Measurements from ENCODE around the gene PRR19.
A peak's percentile ranks its signal among the peaks of the same experiment; 100 is the strongest.
"Not testable (repeated sequence)": the region's sequence is repeated elsewhere in the genome, so short reads cannot be mapped to it uniquely, and the experiment has no call there.

The PRR19 gene, protein sequence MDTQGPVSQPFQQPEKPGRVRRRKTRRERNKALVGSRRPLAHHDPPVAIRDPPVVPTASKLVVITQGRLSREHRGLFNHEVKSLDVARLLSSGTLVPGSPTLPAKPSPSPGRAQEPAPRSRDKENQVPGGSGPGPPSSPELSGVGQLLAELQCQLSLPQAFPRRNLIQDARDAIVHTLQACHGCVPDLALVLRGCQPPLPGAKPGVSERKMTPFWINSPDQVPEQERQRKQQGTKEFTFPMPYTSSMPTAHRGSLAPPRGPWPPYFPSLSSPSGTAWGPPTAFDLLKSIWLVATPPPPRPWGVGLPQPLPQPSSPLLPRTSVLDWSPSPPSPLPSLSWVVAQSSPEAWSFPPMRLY

GRCh38 chr19:42301646-42302203, at the start of gene PRR19:
TSS of gene PRR19 (plus strand) at chr19:42302132. CDS start at chr19:42309585, 7,453 bp downstream.
- DNase-seq: no peak

GRCh38 chr19:42252365-42253244, 49.3 kb upstream of the PRR19 start:
- no peak for DNase-seq

DNA sequence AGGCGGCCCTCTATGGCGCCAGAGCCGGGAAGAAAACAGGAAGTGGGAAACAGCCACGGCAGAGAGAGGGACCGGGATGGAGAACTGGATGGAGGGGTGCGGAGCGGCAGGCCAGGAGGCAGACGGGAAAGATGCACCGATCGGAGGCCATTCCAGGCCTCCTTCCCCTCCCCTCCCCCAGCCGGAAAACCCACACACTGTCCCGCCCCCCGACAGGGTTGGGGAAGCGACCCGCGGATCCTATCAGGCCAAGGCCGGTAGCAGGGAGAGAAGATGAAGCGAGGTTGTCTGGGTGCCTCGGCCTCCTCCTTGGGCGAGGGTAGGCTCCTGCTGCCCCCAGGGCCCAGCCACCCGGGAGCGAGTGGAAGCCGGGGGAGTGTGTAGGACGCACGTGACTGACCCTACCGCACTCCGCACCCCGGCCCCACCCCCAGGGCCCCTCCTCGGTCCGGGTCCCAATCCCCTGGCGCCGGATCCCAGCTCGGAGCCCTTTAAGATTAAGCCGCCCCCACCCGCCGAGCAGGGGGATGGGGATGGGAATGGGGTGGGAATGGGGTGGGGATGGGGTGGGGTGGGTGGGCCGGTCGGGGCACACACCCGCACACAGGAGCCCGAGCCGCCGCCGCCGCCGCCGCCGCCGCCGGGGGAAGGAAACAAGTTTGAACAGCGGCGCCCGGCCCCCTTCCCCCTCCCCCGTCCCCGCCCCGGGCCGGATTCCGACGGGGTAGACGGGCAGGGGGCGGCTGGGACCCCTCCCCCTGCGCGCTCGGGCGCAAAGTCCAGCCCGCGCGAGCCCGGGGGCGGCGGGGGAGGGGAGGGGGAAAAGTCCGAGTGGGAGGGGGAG, 48.5 kb upstream of the PRR19 start:
- no peak for DNase-seq

- DNase-seq: peak; percentile 28
These were observed 47.7 kb upstream of the PRR19 start for GRCh38 chr19:42254089-42254849.

DNA sequence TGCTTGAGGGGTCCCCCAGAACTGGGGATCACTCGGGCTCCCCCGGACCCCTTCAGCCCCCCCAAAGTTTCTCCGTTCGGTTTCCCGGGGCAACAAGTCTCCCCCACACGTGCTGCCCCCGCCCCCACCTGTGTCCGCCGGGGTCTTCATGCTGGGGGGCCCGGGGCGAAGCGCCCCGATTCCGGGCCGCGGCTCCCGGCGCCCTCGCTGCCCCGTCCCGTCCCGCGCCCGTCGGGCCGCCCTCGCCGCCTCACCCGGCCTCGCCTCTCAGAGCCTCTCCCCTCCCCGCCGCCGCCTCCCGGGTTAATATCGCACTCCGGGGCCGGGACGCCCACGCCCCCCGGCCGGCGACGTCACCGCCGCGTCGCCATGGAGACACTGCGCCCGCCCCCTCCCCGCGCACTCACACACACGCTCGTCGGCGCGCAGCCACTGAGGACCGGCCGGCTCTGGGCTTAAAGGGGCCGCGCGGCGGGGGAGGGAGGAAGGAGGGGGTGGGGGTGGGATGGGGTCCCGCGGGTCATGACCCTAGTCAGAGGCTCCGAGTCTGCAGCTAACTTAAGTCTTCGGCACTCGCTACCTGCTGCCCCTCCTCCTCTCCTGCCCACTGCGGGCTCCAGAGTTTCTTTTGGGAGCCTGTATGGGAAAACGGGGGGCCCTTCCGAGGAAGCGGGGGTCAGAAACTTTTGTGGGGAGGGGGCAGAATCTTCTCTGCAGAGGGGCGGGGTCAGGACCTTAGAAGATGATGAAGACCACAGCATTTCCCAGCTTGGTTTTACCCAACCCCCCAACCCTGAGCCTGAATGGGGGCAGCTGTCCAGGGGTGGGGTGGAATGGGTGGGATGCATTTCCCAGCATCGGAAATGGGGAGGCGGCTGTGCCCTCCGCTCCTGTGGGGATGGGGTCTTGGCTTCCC, 46.8 kb upstream of the PRR19 start, which contains the start of gene ERF:
TSS of gene ERF (minus strand) at position 279 of the 916 bp plus-strand sequence. CDS start at position 150, 129 bp downstream.
- DNase-seq: peak; percentile 76

GRCh38 chr19:42255766-42256745, 45.9 kb upstream of the PRR19 start:
- no peak for DNase-seq

DNA sequence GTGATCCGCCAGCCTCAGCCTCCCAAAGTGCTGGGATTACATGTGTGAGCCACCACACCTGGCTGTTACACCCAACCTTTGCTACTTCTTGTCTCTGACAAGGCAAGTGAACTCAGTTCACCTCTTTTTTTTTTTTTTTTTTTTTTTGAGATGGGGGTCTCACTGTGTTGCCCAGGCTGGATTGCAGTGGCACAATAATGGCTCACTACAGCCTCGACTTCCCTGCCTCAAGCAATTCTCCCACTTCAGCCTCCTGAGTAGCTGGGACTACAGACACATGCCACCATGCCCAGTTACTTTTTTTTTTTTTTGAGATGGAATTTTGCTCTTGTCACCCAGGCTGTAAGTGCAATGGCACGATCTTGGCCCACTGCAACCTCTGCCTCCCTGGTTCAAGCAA, 44.1 kb upstream of the PRR19 start:
- DNase-seq: not testable (repeated sequence)

- no peak for DNase-seq
These were observed 40.2 kb upstream of the PRR19 start for GRCh38 chr19:42261763-42262162.

GRCh38 chr19:42266105-42266504, 35.8 kb upstream of the PRR19 start:
- DNase-seq: not testable (repeated sequence)

- not testable (repeated sequence) for DNase-seq
These were observed 34.9 kb upstream of the PRR19 start for GRCh38 chr19:42266928-42267603.

DNA sequence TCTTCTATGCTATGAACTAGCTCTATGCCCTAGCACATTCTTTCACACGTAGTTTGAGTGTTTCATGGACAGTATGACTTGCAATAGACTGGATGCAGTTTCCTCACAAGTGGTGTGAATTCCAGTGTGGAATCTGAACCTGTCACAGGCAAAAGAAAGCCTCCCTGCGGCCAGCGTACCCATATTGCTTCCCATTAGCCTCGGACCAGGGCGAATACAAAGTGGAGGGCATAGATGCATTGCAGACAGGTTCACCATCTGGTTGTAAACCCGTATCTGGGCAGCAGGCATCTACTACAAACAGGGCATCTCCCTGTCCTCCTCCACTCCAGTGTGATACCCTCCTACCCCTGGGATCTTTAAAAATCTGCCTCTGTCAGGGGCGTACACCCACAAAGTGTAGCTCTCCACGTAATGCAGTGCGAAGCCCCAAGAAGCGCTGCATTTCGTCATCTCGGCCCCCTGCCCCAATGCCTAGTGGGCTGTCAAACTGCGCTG, 34.2 kb upstream of the PRR19 start:
- no peak for DNase-seq

DNA sequence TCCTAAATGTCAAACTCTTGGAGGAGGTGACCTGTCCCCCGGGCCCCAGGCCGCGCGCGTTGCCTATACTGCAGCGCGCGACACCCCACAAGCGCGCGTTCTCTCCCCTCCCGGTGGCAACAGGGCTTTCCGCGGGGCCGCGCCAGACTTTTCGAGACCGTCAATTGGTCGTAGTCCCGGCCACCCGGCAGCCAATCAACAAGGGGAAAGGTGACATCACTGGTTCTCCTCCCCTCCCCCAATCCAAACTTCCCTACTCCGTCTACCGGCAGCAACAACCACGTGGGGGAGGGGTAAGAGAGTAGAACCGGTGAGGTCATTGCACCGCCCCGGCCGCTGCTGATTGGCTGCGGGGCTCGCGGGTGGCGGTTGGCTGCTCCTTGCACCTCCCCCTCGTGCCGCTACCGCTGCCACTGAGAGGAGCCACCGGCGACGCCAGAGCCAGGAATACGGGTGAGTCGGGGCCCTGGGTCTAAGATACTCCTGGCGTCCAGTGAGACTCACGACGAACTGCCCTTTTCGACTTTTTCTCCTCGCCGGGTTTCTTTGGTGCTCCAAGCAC, 33.7 kb upstream of the PRR19 start:
- DNase-seq: peak; percentile 100

DNA sequence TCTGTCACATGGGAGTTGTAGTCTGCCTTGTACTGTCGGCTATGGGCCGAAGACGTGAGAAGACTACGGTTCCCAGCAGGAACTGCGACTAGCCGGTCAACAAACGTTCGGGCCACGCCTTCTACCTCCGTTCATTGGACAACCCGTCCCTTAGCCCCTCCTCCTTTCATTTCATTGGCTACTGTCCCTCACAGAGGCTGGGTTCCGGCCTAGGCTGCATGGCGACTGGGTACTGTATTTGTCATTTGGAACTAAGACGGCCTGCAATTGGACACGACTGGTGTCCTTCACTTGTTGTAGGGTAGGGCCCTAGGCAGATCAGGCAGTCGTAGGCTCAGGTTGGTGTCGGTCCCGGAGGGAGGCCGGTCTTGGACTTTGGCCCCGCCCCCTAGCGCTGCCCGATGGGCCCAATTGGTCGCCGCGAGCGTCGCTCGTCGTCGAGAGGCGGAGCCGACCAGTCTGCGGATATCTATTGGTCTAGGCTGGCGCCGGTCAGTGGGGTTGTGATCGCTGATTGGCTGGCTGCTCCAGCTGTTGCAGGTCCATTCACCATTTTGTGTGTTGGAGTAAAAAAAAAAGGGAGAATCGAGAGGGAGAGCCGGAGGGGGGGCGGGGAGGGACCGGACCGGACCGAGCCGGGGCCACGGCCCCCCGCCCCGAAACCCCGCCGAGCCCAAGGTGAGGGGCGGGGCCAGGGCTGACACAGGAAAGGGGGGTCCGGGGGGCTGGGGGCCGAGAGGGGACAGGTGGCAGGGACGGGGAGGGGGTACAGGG, 33.0 kb upstream of the PRR19 start, which contains the start of gene CIC:
TSS of gene CIC (plus strand) at position 549 of the 774 bp plus-strand sequence. CDS start 2,532 bp downstream, outside the sequence.
- DNase-seq: peak; percentile 100

- no peak for DNase-seq
These were observed 32.2 kb upstream of the PRR19 start for GRCh38 chr19:42269478-42270345.

DNA sequence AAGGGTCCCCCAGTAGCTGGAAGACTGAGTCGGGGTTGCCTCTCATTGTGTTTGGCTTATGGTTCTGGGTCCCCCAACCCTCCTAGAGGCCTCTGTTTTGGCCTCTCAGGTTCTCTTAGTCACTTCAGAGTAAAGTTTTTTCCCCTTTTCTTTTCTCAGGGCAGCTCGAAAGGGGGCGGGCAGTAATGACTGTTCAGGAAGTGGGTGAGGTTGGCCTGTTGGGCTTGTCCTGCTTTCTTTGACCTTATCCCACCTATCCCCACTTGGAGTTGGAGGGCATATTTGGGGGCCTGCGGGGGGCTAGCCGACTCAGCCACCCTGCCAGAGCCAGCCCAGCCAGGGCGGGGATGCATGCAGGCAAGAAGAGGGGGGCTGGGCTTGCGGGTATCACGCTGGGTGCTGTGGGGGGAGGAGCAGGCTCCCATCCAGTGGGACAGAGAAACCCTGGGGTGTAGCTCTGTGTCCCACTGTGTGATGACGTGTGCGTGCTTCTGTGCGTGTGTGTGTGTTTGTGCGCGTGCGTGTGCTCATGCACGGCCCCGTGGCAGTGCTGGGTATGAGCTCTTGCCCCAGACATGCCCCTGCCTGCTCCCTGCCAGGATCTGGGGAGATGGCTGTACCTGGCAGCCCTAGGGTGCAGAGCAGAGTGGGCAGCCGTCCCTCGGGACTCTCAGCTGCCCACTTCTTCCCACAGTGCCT, 31.4 kb upstream of the PRR19 start:
- no peak for DNase-seq

- no peak for DNase-seq
These were observed 30.9 kb upstream of the PRR19 start for GRCh38 chr19:42271045-42271419.

All from NCI-H1105 (cell line).